Measurements from ENCODE around the gene DDX19B.
"Not testable (repeated sequence)": the region's sequence is repeated elsewhere in the genome, so short reads cannot be mapped to it uniquely, and the experiment has no call there.

DDX19B gene

DNA sequence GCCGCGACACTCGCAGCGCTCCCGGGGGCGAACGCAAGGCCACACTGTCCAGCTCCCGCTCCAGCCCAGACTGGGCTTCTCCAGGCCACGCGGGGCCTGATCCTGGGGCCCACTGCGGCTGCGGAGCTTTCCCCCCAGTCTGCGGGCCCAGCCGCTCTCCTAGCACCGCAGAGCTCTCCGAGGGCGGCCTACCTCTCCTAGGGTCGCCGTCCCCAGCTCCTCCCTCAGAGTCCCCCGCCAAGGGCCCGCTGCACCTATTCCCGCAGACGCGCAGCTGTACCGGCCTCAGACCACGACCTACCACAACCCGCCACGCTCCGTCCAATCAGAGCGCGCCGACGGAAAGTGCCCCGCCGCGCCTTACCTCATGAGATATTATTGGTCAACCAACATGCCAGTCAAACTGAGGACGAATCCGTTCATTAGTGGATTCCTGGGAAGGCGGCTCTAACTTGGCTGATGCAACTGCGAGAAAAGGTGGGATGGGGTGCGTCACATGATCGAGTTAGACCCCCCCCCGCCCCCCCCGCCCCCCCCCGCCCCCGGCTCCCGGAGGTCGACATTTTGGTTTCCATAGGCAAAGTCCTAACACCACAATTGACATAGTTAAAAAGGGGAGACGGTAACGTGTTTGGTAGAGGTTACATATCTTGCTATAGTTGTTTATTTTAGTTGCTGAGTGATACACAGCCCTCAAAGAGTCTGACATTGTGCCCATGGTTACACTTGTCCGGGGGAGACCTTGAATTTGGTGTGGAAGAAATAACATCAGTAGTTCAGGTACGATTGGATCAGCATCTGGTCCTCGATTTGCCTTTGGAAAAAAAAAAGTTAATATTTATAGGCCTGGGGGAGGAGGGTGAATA, 9.5 kb upstream of the DDX19B start, which contains the start of gene AARS1:
AARS1 (minus strand) TSS at position 278 of the 866 bp plus-strand sequence. CDS start 6,743 bp downstream, outside the sequence.
- peak; percentile 90 for DNase-seq

DNA sequence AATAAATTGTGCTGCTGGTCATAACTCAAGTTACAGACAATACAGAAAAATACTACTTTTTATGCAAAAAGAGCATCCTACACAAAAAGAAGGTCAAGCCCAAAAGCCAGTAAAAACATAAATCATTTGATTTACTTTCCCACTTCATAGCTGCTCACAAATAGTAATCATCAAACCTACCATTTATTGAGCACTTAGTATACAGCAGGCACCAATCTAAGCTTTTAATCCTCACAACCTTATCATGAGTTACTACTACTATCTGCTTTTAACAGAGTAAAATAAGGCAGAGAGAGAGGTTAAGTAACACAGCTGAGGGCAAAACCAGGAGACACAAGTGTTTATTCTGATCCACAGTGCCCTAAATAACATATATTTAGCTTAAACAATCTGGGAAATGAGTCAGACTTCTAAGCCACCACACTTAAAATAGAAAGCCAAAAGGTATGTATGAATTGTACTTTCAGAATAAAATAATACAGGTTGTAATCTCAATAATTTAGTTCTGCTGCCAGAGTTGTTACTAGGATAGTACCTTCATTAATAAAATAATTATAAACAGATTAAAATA, 8.0 kb upstream of the DDX19B start:
- DNase-seq = no peak

DNA sequence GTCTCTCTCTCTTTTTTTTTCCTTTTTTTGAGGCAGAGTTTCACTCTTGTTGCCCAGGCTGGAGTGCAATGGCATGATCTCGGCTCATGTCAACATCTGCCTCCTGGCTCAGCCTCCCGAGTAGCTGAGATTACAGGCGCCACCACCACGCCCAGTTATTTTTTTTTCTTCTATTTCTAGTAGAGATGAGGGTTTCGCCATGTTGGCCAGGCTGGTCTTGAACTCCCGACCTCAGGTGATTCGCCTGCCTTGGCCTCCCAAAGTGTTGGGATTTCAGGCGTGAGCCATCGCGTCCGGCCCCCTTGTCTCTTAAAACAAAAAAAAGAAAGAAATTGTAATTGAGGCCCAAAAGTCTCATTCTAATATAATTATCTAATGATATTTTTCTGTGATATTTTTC, 6.8 kb upstream of the DDX19B start:
- DNase-seq = not testable (repeated sequence)

DNA sequence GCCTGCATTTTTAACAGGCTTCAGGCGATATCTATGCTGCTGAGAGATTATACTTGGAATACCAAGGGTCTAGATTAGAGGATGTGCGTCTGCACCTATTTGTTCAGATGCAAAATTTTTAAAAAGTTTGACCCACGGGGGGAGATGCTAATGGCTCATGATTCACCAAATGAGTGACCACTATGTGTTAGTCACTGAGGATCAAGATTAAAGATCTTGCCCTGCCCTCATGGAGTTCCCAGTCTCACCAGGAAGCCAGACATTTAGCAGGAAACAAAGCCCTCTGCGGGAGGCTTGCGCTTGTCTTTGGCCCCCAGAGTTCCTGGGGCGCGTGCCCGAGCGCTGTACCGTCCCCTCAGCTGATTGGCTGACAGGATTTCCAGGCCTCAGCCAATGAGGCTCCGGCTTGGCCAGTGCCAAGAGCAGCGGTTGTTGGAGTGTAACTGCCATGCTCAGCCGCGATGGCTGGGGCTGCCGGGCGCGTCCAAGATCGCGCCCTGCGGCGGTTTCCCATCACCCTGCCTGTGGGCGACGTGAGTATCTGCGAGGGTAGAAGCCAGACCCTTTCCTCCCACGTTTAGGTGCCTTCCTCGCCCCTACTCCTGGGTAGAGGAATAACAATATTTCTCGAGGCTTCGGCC, 4.5 kb upstream of the DDX19B start:
- no peak for DNase-seq

DNA sequence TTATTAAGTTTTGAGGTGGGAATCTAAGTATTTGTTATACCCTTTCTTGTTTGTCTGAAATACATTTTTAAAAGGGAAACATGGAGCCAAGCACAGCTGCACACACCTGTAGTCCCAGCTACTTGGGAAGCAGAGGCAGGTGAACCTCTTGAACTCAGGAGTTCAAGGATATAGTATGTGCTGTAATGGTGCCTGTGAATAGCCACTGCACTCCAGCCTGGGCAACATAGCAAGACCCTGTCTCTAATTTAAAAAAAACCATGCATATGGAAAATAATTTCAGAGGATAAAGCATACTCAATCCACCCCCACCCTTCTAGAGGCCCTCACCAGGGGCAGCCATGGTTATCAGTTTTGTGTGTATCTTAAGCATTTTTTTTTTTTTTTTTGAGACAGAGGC, 3.4 kb upstream of the DDX19B start:
- no peak for DNase-seq

DNA sequence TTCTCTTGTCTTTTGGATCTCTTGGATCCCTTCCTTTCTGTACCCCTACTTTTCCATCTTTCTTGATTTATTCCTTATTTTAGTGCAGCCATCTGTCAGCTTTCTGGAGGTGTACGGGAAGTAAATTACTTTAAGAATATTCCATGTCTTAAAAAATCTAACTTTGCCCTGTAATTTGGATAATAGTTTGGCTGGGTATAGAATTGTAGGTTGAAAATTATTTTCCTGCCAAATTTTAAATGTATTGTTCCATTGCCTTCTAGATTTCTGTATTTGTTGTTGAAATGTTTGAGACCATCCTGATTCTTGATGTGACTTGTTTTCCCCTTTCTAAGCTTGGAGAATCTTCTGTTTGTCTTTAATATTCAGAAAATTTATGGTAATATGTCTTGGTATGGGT, 2.1 kb downstream of the DDX19B start:
- DNase-seq = no peak

DNA sequence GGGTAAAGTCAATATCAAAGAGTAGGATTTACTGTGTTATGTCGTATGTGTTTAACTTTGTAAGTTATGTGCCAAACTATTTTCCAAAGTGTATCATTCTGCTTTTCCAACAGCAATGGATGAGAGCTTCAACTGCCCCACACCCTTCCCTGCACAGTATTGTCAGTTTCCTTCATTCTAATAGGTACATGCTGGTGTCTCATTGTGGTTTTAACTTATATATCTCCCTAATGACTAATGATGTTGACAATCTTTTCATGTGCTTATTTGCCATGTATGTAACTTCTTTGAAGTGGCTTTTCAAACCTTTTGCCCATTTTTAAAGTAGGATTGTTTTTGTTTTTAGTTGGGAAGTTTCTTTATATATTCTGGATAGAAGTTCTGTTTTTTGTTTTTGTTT, 3.8 kb downstream of the DDX19B start:
- DNase-seq = no peak

DNA sequence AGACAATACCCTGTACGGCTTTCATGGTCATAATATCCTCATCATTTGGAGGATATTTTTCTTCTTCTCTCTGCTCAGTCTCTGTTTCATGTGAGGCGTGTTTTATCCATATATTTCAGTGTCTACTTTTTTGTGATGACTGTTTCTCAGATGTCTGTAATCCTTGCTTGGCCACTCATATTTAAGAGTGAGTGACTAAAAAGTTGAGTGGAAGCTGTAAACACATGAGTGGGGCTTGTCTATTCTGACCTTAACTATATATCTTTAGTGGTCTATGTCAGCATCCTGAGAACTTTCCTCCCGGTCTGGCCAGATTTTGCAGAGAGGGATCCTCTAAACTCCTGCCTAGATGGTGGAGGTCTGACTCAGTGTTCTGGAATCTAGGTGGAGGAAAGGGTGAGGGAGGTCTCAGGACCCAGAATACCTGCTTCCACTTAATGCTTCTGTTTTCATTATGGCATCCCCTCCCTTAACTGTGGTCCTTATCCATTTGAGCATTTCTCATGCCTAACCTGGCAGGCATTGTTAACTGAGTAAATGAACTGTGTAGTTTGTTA, 6.0 kb downstream of the DDX19B start:
- no peak for DNase-seq

DNA sequence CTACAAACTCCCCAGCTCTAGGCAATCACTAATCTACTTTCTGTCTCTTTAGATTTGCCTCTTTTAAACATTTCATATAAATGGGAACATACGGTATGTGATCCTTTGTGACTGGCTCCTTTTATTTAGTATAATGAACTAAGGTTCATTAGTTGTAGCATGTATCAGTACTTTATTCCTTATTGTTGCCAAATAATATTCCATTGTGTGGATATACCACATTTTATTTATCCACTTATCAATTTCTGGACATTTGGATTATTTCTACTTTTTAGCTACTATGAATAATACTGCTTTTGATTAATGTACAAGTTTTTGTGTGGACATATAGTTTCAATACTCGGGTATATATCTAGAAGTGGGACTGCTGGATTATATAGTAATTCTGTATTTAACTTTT, 7.9 kb downstream of the DDX19B start:
- DNase-seq = no peak

DNA sequence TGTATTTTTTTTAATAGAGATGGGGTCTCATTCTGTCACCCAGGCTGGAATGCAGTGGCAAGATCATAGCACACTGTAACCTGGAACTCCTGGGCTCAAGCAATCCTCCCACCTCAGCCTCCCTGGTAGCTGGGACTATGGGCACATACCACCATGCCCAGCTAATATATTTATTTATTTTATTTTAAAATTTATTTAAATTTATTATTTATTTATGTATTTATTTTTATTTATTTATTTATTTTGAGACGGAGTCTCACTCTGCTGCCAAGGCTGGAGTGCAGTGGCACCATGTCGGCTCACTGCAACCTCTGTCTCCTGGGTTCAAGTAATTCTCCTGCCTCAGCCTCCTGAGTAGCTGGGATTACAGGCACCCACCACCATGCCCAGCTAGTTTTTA, 8.7 kb downstream of the DDX19B start:
- DNase-seq = not testable (repeated sequence)

DNA sequence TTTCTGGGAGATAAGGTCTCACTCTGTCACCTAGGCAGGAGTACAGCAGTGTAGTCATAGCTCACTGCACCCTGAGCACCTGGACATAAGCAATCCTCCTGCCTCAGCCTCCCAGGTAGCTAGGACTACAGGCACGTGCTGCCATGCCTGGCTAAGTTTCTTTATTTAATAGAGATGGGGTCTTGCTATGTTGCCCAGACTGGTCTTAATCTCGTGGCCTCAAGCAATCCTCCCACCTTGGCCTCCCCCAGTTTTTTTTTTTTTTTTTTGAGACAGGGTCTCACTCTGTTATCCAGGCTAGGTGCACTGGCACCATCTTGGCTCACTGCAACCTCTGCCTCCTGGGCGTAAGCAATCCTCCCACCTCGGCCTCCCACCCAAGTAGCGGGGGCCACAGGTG, 21.1 kb downstream of the DDX19B start:
- no peak for DNase-seq

DNA sequence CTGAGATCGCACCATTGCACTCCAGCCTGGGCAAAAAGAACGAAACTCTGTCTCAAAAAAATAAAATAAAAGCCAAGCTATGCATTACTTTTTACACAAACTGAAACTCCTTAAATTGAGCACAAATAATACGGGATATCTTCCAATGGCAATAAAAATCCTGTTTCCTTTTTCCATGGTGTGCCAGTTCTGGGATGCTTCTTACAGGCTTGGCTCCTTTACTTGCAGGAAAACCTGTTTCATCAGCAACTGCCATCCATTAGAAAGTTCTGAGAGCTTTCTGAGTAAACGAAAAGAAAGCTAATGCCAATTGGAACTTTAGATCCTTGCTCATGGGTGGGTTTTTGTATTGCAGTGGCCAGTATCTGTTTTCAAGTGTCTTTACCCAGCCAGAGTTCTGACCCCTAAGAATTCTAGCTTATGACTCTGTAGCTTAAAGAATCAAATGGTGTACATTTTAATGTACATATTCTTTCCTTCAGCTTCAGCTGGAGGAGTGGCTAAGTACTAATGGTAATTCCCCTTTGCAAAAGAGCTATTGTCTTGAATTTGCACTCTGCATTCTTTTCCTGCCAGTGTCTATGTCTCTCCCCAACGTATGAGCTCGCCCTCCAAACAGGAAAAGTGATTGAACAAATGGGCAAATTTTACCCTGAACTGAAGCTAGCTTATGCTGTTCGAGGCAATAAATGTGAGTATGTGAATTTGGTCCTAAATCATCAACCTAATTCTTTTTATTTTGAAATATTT, 26.2 kb downstream of the DDX19B start:
- no peak for DNase-seq

DNA sequence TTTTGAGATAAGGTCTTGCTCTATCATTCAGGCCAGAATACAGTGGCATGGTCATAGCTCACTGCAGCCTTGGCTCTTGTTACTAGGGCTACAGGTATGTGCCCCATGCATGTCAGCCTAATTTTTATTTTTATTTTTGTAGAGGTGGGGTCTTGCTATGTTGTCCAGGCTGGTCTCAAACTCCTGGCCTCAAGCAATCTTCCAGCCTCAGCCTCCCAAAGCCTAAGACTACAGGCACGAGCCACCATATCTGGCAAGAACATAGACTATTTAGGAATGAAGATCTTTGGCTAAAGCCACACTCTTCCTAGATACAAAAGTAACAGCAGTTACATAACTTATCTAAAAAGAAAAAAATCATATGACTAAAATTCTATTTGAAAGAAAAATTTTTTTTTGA, 32.1 kb downstream of the DDX19B start:
- DNase-seq = no peak

DNA sequence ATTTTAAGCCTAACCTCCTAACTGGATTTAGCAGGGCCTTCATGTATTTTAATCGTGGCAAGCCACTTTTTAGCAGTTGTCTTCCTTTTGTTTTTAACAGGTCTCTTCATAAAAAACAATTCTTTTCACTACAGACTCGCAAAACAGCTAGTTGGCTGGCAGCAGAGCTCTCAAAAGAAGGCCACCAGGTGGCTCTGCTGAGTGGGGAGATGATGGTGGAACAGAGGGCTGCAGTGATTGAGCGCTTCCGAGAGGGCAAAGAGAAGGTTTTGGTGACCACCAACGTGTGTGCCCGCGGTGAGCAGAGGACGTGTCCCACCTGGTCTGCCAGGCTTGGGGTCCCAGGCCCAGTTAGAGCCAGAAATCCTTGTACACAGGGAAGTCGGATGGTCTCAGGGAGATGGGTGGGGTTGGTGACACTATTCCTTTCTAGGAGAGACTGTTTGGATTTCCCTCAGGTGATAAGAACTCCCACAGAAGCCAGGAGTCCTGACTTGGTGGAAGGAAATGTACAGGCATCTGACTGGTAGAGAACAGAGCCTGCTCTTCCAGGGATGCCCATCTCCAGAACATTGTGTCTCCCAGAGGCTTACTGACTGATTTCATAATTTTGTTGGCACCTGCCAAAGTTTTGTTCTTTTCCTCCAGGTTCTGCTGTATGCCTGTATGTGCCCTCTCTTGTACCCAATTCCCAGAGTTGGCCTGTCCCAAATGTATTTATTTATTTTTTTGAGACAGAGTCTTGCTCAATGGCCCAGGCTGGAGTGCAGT, 32.8 kb downstream of the DDX19B start:
- DNase-seq = no peak

DNA sequence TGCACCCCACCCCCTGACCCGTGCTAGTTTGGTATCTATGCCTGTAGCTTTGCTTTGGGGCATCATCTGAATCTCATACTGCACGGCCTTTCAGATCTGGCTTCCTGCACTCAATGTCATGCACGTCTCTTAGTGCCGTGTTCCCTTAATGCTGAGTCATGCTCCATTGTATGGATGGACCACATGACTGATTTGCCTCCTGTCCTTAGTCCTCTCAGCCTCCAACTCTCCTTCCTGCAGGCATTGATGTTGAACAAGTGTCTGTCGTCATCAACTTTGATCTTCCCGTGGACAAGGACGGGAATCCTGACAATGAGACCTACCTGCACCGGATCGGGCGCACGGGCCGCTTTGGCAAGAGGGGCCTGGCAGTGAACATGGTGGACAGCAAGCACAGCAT, 33.7 kb downstream of the DDX19B start:
- not testable (repeated sequence) for DNase-seq

DNA sequence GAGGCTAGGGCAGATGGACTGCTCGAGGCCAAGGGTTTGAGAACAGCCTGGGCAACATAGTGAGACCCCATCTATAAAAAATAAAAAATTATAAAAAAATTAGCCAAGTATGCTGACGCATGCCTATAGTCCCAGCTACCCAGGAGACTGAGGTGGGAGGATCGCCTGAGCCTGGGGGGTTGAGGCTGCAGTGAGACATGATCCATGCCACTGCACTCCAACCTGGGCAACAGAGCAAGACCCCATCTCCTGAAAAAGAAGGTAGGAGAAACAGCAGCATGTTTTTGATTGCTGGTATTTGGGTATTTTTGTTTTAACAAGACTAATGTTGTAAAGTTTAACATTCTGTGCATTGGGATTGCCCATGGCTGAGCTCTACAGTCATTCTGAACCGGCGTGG, 38.8 kb downstream of the DDX19B start:
- no peak for DNase-seq

DNA sequence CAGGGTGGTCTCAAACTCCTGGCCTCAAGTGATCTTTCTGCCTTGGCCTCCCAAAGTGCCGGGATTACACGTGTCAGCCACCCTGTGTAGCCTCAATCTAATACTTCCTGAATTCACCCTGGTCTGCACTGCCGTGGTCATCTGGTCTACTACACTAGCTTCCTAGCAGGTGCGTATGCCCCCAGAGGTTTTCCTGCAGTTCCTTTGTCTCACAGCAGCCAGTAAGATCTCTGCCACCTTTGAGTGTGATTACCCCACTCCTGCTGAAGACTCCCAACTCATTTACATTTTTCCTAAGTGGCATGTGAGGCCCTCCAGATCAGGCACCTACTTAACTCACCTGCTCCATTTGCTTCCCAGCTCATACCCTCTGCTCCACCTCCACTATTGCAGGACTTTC, 42.6 kb downstream of the DDX19B start:
- DNase-seq = no peak

DNA sequence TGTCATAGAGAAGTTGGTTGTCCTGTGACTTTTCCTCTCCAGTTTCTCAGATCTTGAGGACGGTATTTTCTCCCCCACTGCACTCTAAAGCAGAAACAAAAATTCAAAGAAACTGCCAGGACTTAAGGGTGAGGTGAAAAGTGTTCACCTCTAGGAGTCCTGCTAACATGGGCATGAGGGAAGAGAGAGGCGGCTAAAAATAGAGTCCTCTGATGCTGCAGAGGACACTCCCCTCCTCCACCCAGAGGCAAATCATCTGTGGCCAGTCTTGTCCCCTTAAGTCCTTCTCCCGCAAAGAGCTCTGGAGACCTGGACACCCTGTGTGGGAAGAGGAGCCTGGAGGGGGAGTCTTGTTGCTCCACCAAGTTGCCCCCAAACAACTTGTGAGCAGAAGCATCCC, 43.0 kb downstream of the DDX19B start:
- no peak for DNase-seq

DNA sequence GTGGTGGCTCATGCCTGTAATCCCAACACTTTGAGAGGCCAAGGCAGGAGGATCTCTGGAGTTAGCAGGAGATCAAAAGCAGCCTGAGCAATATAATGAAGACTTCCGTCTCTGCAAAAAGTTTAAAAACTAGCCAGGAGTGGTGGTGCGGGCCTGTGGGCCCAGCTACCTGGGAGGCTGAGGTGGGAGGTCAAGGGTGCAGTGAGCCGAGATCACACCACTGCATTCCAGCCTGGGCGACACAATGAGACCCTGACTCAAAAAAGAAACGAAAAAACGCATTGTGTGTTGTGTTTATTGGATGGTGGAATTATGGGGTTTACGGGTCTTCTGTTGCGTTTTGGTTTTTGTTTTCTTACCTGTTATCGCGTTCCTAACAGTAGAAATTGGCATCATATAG, 46.9 kb downstream of the DDX19B start:
- no peak for DNase-seq

DNA sequence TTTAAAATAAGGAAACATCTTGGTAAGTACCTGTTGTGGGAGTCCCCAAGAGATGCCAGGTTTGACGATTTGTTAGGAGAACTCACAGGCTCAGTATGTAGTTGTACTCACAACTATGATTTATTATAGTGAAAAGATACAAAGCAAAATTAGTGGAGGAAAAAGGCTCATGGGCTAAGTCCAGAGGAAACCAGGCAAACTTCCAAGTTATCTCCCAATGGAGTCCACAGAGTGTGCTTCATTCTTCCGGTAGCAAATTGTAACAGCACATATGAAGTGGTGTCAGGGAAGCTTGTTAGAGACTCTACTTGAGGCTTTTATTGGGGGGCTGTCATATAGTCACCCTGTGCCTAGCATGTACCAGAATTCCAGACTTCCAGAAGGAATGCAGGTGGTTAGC, 50.0 kb downstream of the DDX19B start:
- no peak for DNase-seq

DNA sequence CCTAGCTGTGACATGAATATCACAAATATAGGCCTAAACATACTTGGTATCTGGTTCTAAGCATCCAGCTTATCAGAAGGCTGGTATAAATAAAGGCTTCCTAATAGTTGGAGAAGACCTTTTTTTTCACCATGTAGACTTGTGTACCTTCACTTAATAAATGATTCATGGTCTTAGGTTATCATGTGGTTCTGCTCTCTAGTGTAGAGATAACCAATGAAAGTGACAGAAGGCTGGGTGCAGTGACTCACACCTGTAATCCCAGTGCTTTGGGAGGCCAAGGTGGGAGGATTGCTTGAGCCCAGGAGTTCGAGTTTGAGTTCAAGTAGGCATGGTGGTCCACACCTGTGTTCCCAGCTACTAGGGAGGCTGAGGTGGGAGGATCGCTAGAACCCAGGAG, 50.8 kb downstream of the DDX19B start:
- no peak for DNase-seq

DNA sequence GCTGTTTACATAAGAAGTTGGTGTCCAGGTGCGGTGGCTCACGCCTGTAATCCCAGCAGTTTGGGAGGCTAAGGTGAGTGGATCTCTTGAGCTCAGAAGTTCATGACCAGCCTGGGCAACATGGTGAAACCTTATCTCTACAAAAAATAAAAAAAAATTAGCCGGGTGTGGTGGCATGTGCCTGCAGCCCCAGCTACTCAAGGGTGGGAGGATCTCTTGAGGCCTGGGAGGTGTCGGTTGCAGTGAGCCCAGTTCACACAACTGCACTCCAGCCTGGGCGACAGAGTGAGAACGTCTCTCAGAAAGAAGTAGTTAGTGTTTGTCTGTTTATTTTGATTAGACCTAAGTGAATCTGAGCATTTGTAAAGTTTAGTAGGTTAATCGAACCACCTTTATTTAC, 60.6 kb downstream of the DDX19B start:
- no peak for DNase-seq

All from effector CD8-positive, alpha-beta T cell (primary cell).